GM12878 (cell line): ENCODE data around the gene HOXB1. TPM values are rescaled to one million over a fixed set of nuclear protein-coding genes. Genes with fewer than 3 reads are reported as not detected.

Experiments used
- ATAC-seq: fragments of 200-7000 bp; cut with Tn5 transposase; 3 replicates; pipeline ENCODE4 v1.9.1; 2020; ENCODE audit warnings: mild to moderate bottlenecking, moderate library complexity
- BruUV-seq: library from RNA; stranded (reverse); fragments of 400-500 nt; replicated peaks from 2 replicates; lab custom pipeline; 2021; lab: Mats Ljungman, UMichigan
- CTCF ChIA-PET: fragments of 300-600 bp; sonication (Branson Sonifier 250); formaldehyde crosslinking; extraction: SDS; loops from one replicate; lab custom pipeline; 2021; ENCODE audit warnings: inconsistent platforms; lab: Yijun Ruan, JAX
- POLR2A ChIA-PET: fragments of 350-600 bp; formaldehyde crosslinking; extraction: SDS; loops from one replicate; lab custom pipeline; 2021; ENCODE audit warnings: inconsistent platforms; lab: Charles Lee
- RAD21 ChIA-PET: fragments of 300-600 bp; sonication (Branson Sonifier 250); formaldehyde crosslinking; loops from one replicate; lab custom pipeline; 2023; ENCODE audit warnings: antibody characterized with exemption; ENCODE audit not compliant: unreplicated experiment; lab: Charles Lee
- SMC1A ChIA-PET: fragments of 300-600 bp; sonication (Branson Sonifier 250); formaldehyde crosslinking; loops from one replicate; lab custom pipeline; 2023; ENCODE audit not compliant: unreplicated experiment, uncharacterized antibody; lab: Charles Lee
- DNase-seq: peaks from one replicate; pipeline ENCODE4 v3.0.0-alpha.2; 2011; ENCODE audit warnings: low read depth, low spot score
- FAIRE-seq: peaks from 3 replicates; lab custom pipeline; 2011; peaks lifted over from hg19 to GRCh38; lab: Jason Lieb, UNC
- H2AFZ ChIP-seq: 2 replicates; pipeline ENCODE4 v1.6.0; 2011; ENCODE audit warnings: low read depth, low read length, control low read depth; ENCODE audit not compliant: control insufficient read depth
- H3K27ac ChIP-seq: 2 replicates; pipeline ENCODE4 v1.5.1; 2011; ENCODE audit warnings: control low read depth; ENCODE audit not compliant: control insufficient read depth, insufficient read depth
- H3K27me3 ChIP-seq, 2 experiments: replicated peaks in 1 of 2; 2 replicates each; pipeline versions ENCODE4 v1.6.0 to v1.6.1; 2011; ENCODE audit warnings: low read length in 1 of 2; ENCODE audit not compliant: control insufficient read depth in 2 of 2, insufficient read depth in 2 of 2
- H3K36me3 ChIP-seq, 2 experiments: 2 replicates each; pipeline ENCODE4 v1.5.1; 2011; ENCODE audit warnings: low read length in 1 of 2; ENCODE audit not compliant: control insufficient read depth in 2 of 2, insufficient read depth in 2 of 2
- H3K4me1 ChIP-seq: 2 replicates; pipeline ENCODE4 v1.6.1; 2011; ENCODE audit warnings: mild to moderate bottlenecking, low read length, moderate library complexity, mixed read lengths; ENCODE audit not compliant: control insufficient read depth, insufficient read depth
- H3K4me2 ChIP-seq: 2 replicates; pipeline ENCODE4 v1.6.0; 2011; ENCODE audit warnings: control low read depth; ENCODE audit not compliant: control insufficient read depth, insufficient read depth
- H3K4me3 ChIP-seq: fragments of 200-600 bp; sonication (generic); 2 replicates; pipeline ENCODE4 v1.5.1; 2016
- H3K79me2 ChIP-seq: 2 replicates; pipeline ENCODE4 v1.6.0; 2011; ENCODE audit warnings: low read length; ENCODE audit not compliant: control insufficient read depth, insufficient read depth
- H3K9ac ChIP-seq: 2 replicates; pipeline ENCODE4 v1.8.0; 2011; ENCODE audit warnings: low read length, control low read depth, mixed read lengths; ENCODE audit not compliant: control insufficient read depth, insufficient read depth
- H3K9me3 ChIP-seq: replicated peaks from 3 replicates; pipeline ENCODE4 v1.5.1; 2011; ENCODE audit warnings: mild to moderate bottlenecking, low read length; ENCODE audit not compliant: control insufficient read depth, insufficient read depth
- H4K20me1 ChIP-seq: 2 replicates; pipeline ENCODE4 v1.6.0; 2011; ENCODE audit not compliant: control insufficient read depth, insufficient read depth
- ASH2L ChIP-seq: fragments of 300-600, 200-600 bp; sonication (generic); IDR thresholded peaks from 2 replicates; pipeline ENCODE4 v1.6.1; 2017; ENCODE audit warnings: low read depth, mild to moderate bottlenecking, borderline replicate concordance
- CHD2 ChIP-seq: IDR thresholded peaks from 2 replicates; pipeline ENCODE4 v1.6.1; 2011; ENCODE audit warnings: low read depth, low read length, improper control_type of control experiment, borderline replicate concordance
- IKZF2 ChIP-seq, 2 experiments: fragments of 450-650 bp; IDR thresholded peaks; 2 replicates each; pipeline ENCODE4 v1.6.1; 2017; ENCODE audit warnings: mild to moderate bottlenecking in 2 of 2, moderate library complexity in 2 of 2
- POLR2A ChIP-seq: IDR thresholded peaks from 2 replicates; pipeline ENCODE4 v1.6.1; 2011; ENCODE audit warnings: low read depth, mild to moderate bottlenecking, low read length
- POLR2AphosphoS5 ChIP-seq: IDR thresholded peaks from 2 replicates; pipeline ENCODE4 v1.6.1; 2011; ENCODE audit warnings: mild to moderate bottlenecking, low read length, inconsistent platforms
- POU2F2 ChIP-seq: IDR thresholded peaks from 3 replicates; pipeline ENCODE4 v1.6.1; 2011; ENCODE audit warnings: low read depth, mild to moderate bottlenecking, low read length, borderline replicate concordance
- RFX5 ChIP-seq: IDR thresholded peaks from 2 replicates; pipeline ENCODE4 v1.6.1; 2011; ENCODE audit warnings: low read depth, low read length, improper control_type of control experiment
- SMAD5 ChIP-seq: IDR thresholded peaks from 2 replicates; pipeline ENCODE4 v1.6.1; 2016; ENCODE audit warnings: antibody characterized with exemption, low read depth
- SMARCA5 ChIP-seq: fragments of 450-650 bp; IDR thresholded peaks from 2 replicates; pipeline ENCODE4 v1.6.1; 2017; ENCODE audit warnings: mild to moderate bottlenecking
- SRF ChIP-seq, 2 experiments: IDR thresholded peaks; 2 replicates each; pipeline ENCODE4 v1.6.1; 2011; ENCODE audit warnings: low read depth in 2 of 2, low read length in 2 of 2, mild to moderate bottlenecking in 1 of 2, moderate library complexity in 1 of 2
- ZNF622 ChIP-seq: fragments of 450-650 bp; IDR thresholded peaks from 2 replicates; pipeline ENCODE4 v1.6.1; 2017; ENCODE audit warnings: mild to moderate bottlenecking, inconsistent platforms
- WGBS: methylation state at CpG from one replicate; pipeline ENCODE4 v1.1.6; 2016; ENCODE audit warnings: low lambda C conversion rate; ENCODE audit not compliant: insufficient replicate concordance, insufficient coverage; ENCODE audit errors: missing lambda C conversion rate; 5-methylcytosine and 5-hydroxymethylcytosine counted together
- in situ Hi-C: fragments of 300-500 bp; cut with MboI; formaldehyde crosslinking; loops from 9 replicates; pipeline ENCODE4 v1.14.3; 2018; ENCODE audit warnings: mixed read lengths
- intact Hi-C: fragments of 100-400 bp; cut with micrococcal nuclease; formaldehyde crosslinking; loops from one replicate; pipeline ENCODE4 v1.14.2; 2022; ENCODE audit not compliant: unreplicated experiment
- polyA plus RNA-seq, 11 experiments: library from polyadenylated mRNA; depleted of rRNA in 4 of 11; unstranded in 6 of 11; stranded (reverse) in 5 of 11; fragments of >200 nt; fragmentation: Nextera tagmentation in 4 of 11; fragmentation: Illumina TruSeq in 1 of 11; extraction: Ambion mirVana in 4 of 11; extraction: Trizol in 1 of 11; gene quantifications; 1 replicate in 1 of 11; 2 replicates in 10 of 11; pipeline versions ENCODE4 v1.2.1 to v1.2.3, GENCODE V29; 2011 to 2016; ENCODE audit warnings: inconsistent platforms in 2 of 11, missing spikeins in 2 of 11, low read depth in 1 of 11
- total RNA-seq, 4 experiments: library from RNA; depleted of rRNA in 3 of 4; stranded (reverse); fragments of >200 nt in 3 of 4; fragmentation: Illumina TruSeq in 1 of 4; extraction: Trizol in 1 of 4; gene quantifications; 2 replicates each; pipeline versions ENCODE4 v1.2.1 to v1.2.3, GENCODE V29; 2013 to 2021

HOXB1 gene
- total and polyA plus RNA-seq, 10 of the 15 experiments (the other 5 are each of a cell fraction or from before 2014, with no cell fraction given): not detected

DNA sequence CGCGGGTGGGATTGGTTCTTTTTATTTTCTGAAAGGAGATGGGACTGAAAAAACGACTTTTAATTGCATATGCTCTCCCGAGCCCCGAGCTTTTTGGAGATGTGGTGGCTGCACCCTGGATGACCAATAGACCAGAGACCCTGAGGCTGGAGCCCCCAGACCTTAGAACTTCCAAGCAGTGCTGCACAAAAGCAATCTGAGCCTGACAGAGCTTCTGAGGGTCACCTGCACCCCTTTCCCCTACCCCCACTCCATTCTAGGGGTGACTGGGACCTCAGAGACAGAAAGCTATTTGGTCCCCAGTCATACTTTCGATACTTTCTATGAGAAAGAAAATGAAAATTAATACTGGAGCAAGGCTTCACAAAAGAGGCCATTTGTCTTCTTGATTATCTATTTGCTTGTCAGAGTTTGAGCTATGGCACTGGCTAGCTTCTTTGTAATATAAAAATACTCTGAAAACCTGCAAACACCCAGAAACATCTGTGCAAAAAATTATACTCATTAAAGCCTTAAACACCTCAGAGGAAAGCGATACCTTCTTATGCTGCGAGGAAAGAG is 43.8 kb upstream of the HOXB1 start:
- Histone ChIP-seq H3K4me2 (no peak overlapping the region), H3K4me3 (no peak overlapping the region), H3K9me3 (no peaks in the 10 kb centered on the region), H3K4me1 (peaks cover 13% of the 10 kb centered on the region), H3K36me3 (no peaks in the 10 kb centered on the region), H3K27me3 (no peaks in the 10 kb centered on the region), H3K79me2 (peaks cover 7% of the 10 kb centered on the region), H3K9ac (no peak overlapping the region), H4K20me1 (no peaks in the 10 kb centered on the region), H3K27ac (no peak overlapping the region), H2AFZ (no peak overlapping the region)
- WGBS: 57% methylated on average over 8 of the region's 8 CpGs
- ChIA-PET RAD21 (interaction anchor here (1.0 kb wide), 2 partner anchors 27 to 61 kb away, joined by 3 read pairs; no protein-coding TSS in a partner anchor), CTCF (interaction anchor here (0.5 kb wide), 1 partner anchor 489 kb away, joined by 3 read pairs; no protein-coding TSS in a partner anchor), POLR2A (interaction anchor here (0.9 kb wide), 1 partner anchor 69 kb away, joined by 3 read pairs; no protein-coding TSS in a partner anchor), SMC1A (interaction anchor here (1.0 to 1.3 kb wide), 6 partner anchors 9 to 140 kb away, joined by 3 to 7 read pairs (median 4); no protein-coding TSS in a partner anchor)
- FAIRE-seq (no peak), DNase-seq (no peak), ATAC-seq (no peak)
- no peak for TF ChIP-seq POLR2AphosphoS5
- TF ChIP-seq CHD2: no peak
- no peak for TF ChIP-seq IKZF2 (IDR thresholded peaks at IDR 0.05)
- no peak for TF ChIP-seq SMAD5
- no peak for TF ChIP-seq SMARCA5
- no peak for TF ChIP-seq POLR2A
- TF ChIP-seq SRF (IDR thresholded peaks at IDR 0.05; ENCODE audit: low read depth in 2 of 2, low read length in 2 of 2): no peak
- no peak for TF ChIP-seq ASH2L
- no peak for TF ChIP-seq RFX5
- no peak for TF ChIP-seq ZNF622
- TF ChIP-seq POU2F2: no peak
- no TSS peak for BruUV-seq
- in situ Hi-C loops: no loop called here
- intact Hi-C loops: no loop called here
